Sigmoid colon (tissue), 7 donors: ENCODE results near the gene P2RY14. TPM values are rescaled to one million over a fixed set of nuclear protein-coding genes. Genes with fewer than 3 reads are reported as not detected.

ENCODE experiments used
- DNase-seq: peaks from one replicate; pipeline ENCODE4 v3.0.0-alpha.2; 2019
- H3K27ac ChIP-seq, 4 donors: fragments of 200-600 bp; sonication (generic); one replicate each; pipeline ENCODE4 v1.5.1; 2016 to 2019; ENCODE audit warnings: mild to moderate bottlenecking in 1 of 4
- H3K27me3 ChIP-seq, 3 donors: fragments of 200-600 bp; sonication (generic); one replicate each; pipeline ENCODE4 v1.5.1; 2019; ENCODE audit warnings: mild to moderate bottlenecking in 1 of 3
- H3K36me3 ChIP-seq, 4 donors: fragments of 200-600 bp; sonication (generic); one replicate each; pipeline ENCODE4 v1.5.1; 2016 to 2019
- H3K4me1 ChIP-seq, 4 donors: fragments of 200-600 bp; sonication (generic); one replicate each; pipeline ENCODE4 v1.5.1; 2017 to 2019
- H3K4me3 ChIP-seq, 4 donors: fragments of 200-600 bp; sonication (generic); one replicate each; pipeline ENCODE4 v1.5.1; 2017 to 2019; ENCODE audit warnings: mild to moderate bottlenecking in 2 of 4, moderate library complexity in 1 of 4
- H3K9me3 ChIP-seq, 4 donors: fragments of 200-600 bp in 3 of 4; sonication (generic) in 3 of 4; one replicate each; pipeline versions ENCODE4 v1.5.1 to v1.6.1; 2013 to 2019
- CTCF ChIP-seq, 4 experiments: fragments of 450-650 bp in 3 of 4; fragments of 200-600 bp in 1 of 4; IDR thresholded peaks; one replicate each; pipeline ENCODE4 v1.5.1; 2016 to 2019; ENCODE audit warnings: antibody characterized with exemption in 4 of 4, mild to moderate bottlenecking in 3 of 4, moderate library complexity in 2 of 4
- EP300 ChIP-seq, 4 donors: sonication (generic); formaldehyde crosslinking; IDR thresholded peaks; one replicate each; pipeline ENCODE4 v1.6.1; 2017; ENCODE audit warnings: antibody characterized with exemption in 4 of 4
- POLR2A ChIP-seq, 2 donors: fragments of 450-650 bp; IDR thresholded peaks; one replicate each; pipeline ENCODE4 v1.6.1; 2016; ENCODE audit warnings: antibody characterized with exemption in 2 of 2, mild to moderate bottlenecking in 2 of 2, moderate library complexity in 2 of 2
- POLR2AphosphoS5 ChIP-seq, 4 donors: sonication (generic); formaldehyde crosslinking; IDR thresholded peaks; one replicate each; pipeline ENCODE4 v1.6.1; 2017; ENCODE audit warnings: antibody characterized with exemption in 4 of 4
- WGBS, 2 donors: extraction: QIAGEN DNeasy Blood & Tissue Kit; methylation state at CpG; one replicate each; pipeline ENCODE4 v1.1.7; 2013; 5-methylcytosine and 5-hydroxymethylcytosine counted together
- intact Hi-C: fragments of 100-400 bp; cut with DNase I; formaldehyde crosslinking; loops from one replicate; pipeline ENCODE4 v1.15.1; 2023
- polyA plus RNA-seq, 3 donors: library from polyadenylated mRNA; stranded (reverse); fragments of 200-250 nt; gene quantifications; one replicate each; pipeline ENCODE4 v1.2.3, GENCODE V29; 2013
- total RNA-seq, 4 donors: library from RNA; depleted of rRNA; stranded (reverse); fragments of >200 nt; gene quantifications; one replicate each; pipeline ENCODE4 v1.1.0, GENCODE V29; 2016
- donor health status: healthy with polysubstance abuse.
- donor health status: Bipolar disorder and iron deficiency.
- donor health status: healthy.

Gene P2RY14
- total and polyA plus RNA-seq, 7 donors = 2.5 to 26.7 (median 6.5) TPM

GRCh38 chr3:151192545-151192944 lies 85.8 kb downstream of the P2RY14 start:
- DNase-seq = no peak
- H3K4me1 ChIP-seq = no peaks in the 10 kb centered on the region
- H3K9me3 ChIP-seq = no peaks in the 10 kb centered on the region
- intact Hi-C loops = no loop called here
- no peaks in the 10 kb centered on the region for H3K27me3 ChIP-seq
- WGBS, 2 donors = 96 to 97% methylated on average over 6 of the region's 6 CpGs
- TF ChIP-seq POLR2A (IDR thresholded peaks at IDR 0.05) (no peak), EP300 (IDR thresholded peaks at IDR 0.05) (no peak), CTCF (IDR thresholded peaks at IDR 0.05) (no peak), POLR2AphosphoS5 (IDR thresholded peaks at IDR 0.05) (no peak)
- no peak overlapping the region for H3K27ac ChIP-seq
- no peaks in the 10 kb centered on the region for H3K36me3 ChIP-seq
- no peak overlapping the region for H3K4me3 ChIP-seq

GRCh38 chr3:151191095-151191494 lies 87.2 kb downstream of the P2RY14 start:
- WGBS, 2 donors = 84 to 88% methylated on average over 1 of the region's 1 CpG
- intact Hi-C loops = no loop called here

GRCh38 chr3:151183265-151183671 lies 95.1 kb downstream of the P2RY14 start:
- intact Hi-C loops = no loop called here
- no peak for TF ChIP-seq CTCF (IDR thresholded peaks at IDR 0.05)
- no peak for TF ChIP-seq POLR2AphosphoS5 (IDR thresholded peaks at IDR 0.05)
- TF ChIP-seq EP300 (IDR thresholded peaks at IDR 0.05) = no peak
- no peak for TF ChIP-seq POLR2A (IDR thresholded peaks at IDR 0.05)
- no peaks in the 10 kb centered on the region for H3K9me3 ChIP-seq
- no peak overlapping the region for H3K27ac ChIP-seq
- 67 to 80% methylated on average over 5 of the region's 5 CpGs for WGBS, 2 donors
- no peak overlapping the region for H3K4me3 ChIP-seq
- H3K36me3 ChIP-seq = no peaks in the 10 kb centered on the region
- no peaks in the 10 kb centered on the region for H3K4me1 ChIP-seq
- no peak for DNase-seq
- no peaks in the 10 kb centered on the region for H3K27me3 ChIP-seq

More at GRCh38 chr3:151191095-151191494, 87.2 kb downstream of the P2RY14 start:
- Histone ChIP-seq H3K4me1 (no peaks in the 10 kb centered on the region), H3K9me3 (no peaks in the 10 kb centered on the region), H3K27ac (no peak overlapping the region), H3K4me3 (no peak overlapping the region), H3K27me3 (no peaks in the 10 kb centered on the region), H3K36me3 (no peaks in the 10 kb centered on the region)
- no peak for DNase-seq
- TF ChIP-seq POLR2AphosphoS5 (IDR thresholded peaks at IDR 0.05) = no peak
- no peak for TF ChIP-seq CTCF (IDR thresholded peaks at IDR 0.05)
- TF ChIP-seq POLR2A (IDR thresholded peaks at IDR 0.05) = no peak
- no peak for TF ChIP-seq EP300 (IDR thresholded peaks at IDR 0.05)

- H3K4me3 ChIP-seq = no peak overlapping the region
- DNase-seq = no peak
- no peaks in the 10 kb centered on the region for H3K27me3 ChIP-seq
- no peak overlapping the region for H3K27ac ChIP-seq
- H3K36me3 ChIP-seq = no peaks in the 10 kb centered on the region
- WGBS, 2 donors = 78 to 84% methylated on average over 5 of the region's 5 CpGs
- intact Hi-C loops = no loop called here
- no peak for TF ChIP-seq EP300 (IDR thresholded peaks at IDR 0.05)
- TF ChIP-seq POLR2AphosphoS5 (IDR thresholded peaks at IDR 0.05) = no peak
- TF ChIP-seq CTCF (IDR thresholded peaks at IDR 0.05) = no peak
- TF ChIP-seq POLR2A (IDR thresholded peaks at IDR 0.05) = no peak
- H3K4me1 ChIP-seq = no peaks in the 10 kb centered on the region
- H3K9me3 ChIP-seq = no peaks in the 10 kb centered on the region
Measured at GRCh38 chr3:151182349-151183079, 95.8 kb downstream of the P2RY14 start.
